Adrenal gland (tissue), 12 donors: Measurements from ENCODE around the gene LRRC4C. TPM values are rescaled to one million over a fixed set of nuclear protein-coding genes. Genes with fewer than 3 reads are reported as not detected.

Experiments used
- DNase-seq, 7 donors: peaks; one replicate each; pipeline ENCODE4 v3.0.0-alpha.2; 2019 to 2020
- H3K27ac ChIP-seq, 5 donors: fragments of 200-600 bp; sonication (generic) in 4 of 5; 1 replicate in 3 of 5; 2 replicates in 2 of 5; pipeline versions ENCODE4 v1.5.1 to v1.8.0; 2016 to 2020; ENCODE audit warnings: mild to moderate bottlenecking in 1 of 5
- H3K27me3 ChIP-seq: fragments of 200-600 bp; 2 replicates; pipeline ENCODE4 v1.8.0; 2021
- H3K36me3 ChIP-seq, 2 donors: fragments of 200-600 bp; replicated peaks in 1 of 2; 1 replicate in 1 of 2; 2 replicates in 1 of 2; pipeline versions ENCODE4 v1.5.1 to v1.8.0; 2018 to 2022
- H3K4me1 ChIP-seq, 2 donors: fragments of 200-600 bp; replicated peaks in 1 of 2; 1 replicate in 1 of 2; 2 replicates in 1 of 2; pipeline versions ENCODE4 v1.5.1 to v1.8.0; 2018 to 2021
- H3K4me3 ChIP-seq, 4 donors: fragments of 200-600 bp; sonication (generic) in 3 of 4; one replicate each; pipeline ENCODE4 v1.5.1; 2016 to 2018
- H3K9me3 ChIP-seq, 3 donors: fragments of 200-600 bp; sonication (generic) in 1 of 3; replicated peaks in 1 of 3; 1 replicate in 2 of 3; 2 replicates in 1 of 3; pipeline versions ENCODE4 v1.5.1 to v1.8.0; 2016 to 2021
- POLR2A ChIP-seq, 2 donors: fragments of 450-650 bp; IDR thresholded peaks; one replicate each; pipeline ENCODE4 v1.6.1; 2017; ENCODE audit warnings: antibody characterized with exemption in 2 of 2, mild to moderate bottlenecking in 2 of 2, moderate library complexity in 1 of 2
- WGBS, 4 donors: extraction: QIAGEN DNeasy Blood & Tissue Kit in 2 of 4; methylation state at CpG; one replicate each; pipeline versions ENCODE4 v1.1.5 to v1.1.7; 2013 to 2017; 5-methylcytosine and 5-hydroxymethylcytosine counted together
- intact Hi-C, 2 donors: fragments of 100-400 bp; cut with DNase I; formaldehyde crosslinking; loops; one replicate each; pipeline versions ENCODE4 v1.14.1 to v1.15.0; 2022 to 2023
- polyA plus RNA-seq, 3 donors: library from polyadenylated mRNA; stranded (reverse); fragments of 200-250 nt in 2 of 3; fragments of 350-450 nt in 1 of 3; fragmentation: Illumina TruSeq in 1 of 3; extraction: RNeasy Lipid Tissue Mini Kit (QIAGEN cat#74804) in 1 of 3; gene quantifications; one replicate each; pipeline ENCODE4 v1.2.3, GENCODE V29; 2013 to 2014
- total RNA-seq, 9 donors: library from RNA; depleted of rRNA in 4 of 9; stranded (reverse); fragments of >200 nt in 4 of 9; fragments of 120-200 nt in 1 of 9; fragmentation: NEBNext Ultra II Directional in 1 of 9; extraction: Animal tissue kit (Norgen Biotek cat#: 25700) in 1 of 9; gene quantifications; one replicate each; pipeline versions ENCODE4 v1.1.0 to v1.2.4, GENCODE V29; 2013 to 2023
- TF ChIP-seq, protein P1 (sequence below), 6 experiments: fragments of 450-650 bp in 4 of 6; fragments of 200-600 bp in 2 of 6; sonication (generic) in 1 of 6; IDR thresholded peaks; 1 replicate in 5 of 6; 2 replicates in 1 of 6; pipeline versions ENCODE4 v1.5.1 to v1.8.0; 2016 to 2021; ENCODE audit warnings: antibody characterized with exemption in 6 of 6, mild to moderate bottlenecking in 2 of 6, moderate library complexity in 1 of 6
- donor health status: healthy with polysubstance abuse.
- donor health status: Bipolar disorder and iron deficiency.
- donor health status: DM: yes; HTN: yes; CAD: no.
- donor health status: DM: no; HTN: no; CAD: no.
- donor health status: DM: no; HTN: no; CAD: no.
- donor health status: DM: yes; HTN: yes; CAD: no.

LRRC4C gene
- total and polyA plus RNA-seq, 12 donors = 1.0 to 10.6 (median 5.5) TPM

DNA sequence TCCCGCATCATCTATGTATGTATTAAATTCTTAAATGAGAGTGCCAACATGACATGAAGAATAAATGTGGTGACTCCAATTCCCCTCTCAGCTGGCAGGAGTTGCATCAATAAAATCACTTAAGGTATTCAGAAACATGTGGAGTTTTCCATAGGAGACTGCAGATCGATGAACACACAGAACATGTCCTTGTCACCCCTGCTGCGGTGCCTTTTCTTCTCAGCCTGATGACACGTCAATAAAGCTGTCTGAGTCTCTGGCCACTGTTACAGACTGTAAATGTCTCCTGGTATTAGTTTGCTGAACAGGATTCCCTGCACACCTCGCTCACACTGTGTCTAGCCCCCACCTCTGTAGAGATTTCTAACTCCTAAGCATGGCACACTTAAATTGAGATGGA lies 460.5 kb downstream of the LRRC4C start:
- Histone ChIP-seq H3K27me3 (no peaks in the 10 kb centered on the region), H3K4me1 (no peaks in the 10 kb centered on the region), H3K36me3 (no peaks in the 10 kb centered on the region), H3K9me3 (no peaks in the 10 kb centered on the region), H3K27ac (no peak overlapping the region), H3K4me3 (no peak overlapping the region)
- TF ChIP-seq POLR2A (IDR thresholded peaks at IDR 0.05) = no peak
- TF ChIP-seq, protein P1, sequence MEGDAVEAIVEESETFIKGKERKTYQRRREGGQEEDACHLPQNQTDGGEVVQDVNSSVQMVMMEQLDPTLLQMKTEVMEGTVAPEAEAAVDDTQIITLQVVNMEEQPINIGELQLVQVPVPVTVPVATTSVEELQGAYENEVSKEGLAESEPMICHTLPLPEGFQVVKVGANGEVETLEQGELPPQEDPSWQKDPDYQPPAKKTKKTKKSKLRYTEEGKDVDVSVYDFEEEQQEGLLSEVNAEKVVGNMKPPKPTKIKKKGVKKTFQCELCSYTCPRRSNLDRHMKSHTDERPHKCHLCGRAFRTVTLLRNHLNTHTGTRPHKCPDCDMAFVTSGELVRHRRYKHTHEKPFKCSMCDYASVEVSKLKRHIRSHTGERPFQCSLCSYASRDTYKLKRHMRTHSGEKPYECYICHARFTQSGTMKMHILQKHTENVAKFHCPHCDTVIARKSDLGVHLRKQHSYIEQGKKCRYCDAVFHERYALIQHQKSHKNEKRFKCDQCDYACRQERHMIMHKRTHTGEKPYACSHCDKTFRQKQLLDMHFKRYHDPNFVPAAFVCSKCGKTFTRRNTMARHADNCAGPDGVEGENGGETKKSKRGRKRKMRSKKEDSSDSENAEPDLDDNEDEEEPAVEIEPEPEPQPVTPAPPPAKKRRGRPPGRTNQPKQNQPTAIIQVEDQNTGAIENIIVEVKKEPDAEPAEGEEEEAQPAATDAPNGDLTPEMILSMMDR (IDR thresholded peaks at IDR 0.05) = no peak
- 85 to 89% (median 86%) methylated on average over 5 of the region's 5 CpGs for WGBS, 4 donors
- intact Hi-C loops = no loop called here
- no peak for DNase-seq

DNA sequence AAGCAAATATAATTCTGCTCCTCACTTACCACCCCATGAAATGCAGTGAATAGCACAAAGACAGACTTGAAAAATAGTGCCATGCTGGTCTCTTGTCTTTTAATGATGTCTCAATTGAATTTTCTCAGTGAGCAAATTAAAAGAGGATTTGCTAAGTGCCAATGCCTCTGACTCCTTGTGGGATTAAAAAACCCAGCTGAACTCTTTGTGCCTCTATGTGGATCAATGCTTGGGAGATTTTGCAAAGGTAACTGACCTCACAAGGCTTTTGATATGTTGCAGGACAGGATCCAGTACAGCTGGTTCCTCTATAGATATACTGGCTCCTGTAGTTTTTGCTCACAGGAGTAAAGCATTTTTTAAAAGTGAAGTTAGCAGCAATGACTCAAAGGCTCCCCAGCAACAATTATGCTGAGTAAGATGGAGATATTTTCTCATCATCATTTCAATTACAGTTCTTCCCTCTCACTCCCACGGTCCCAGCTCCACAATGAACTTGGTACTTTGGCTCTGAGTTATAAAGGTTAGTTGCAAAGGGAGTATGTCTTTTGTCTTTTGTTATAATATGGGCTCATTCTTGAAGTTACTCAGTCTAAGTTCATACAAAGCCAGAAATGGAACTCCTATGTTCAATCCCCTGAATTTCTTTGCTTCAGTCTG lies 471.5 kb downstream of the LRRC4C start:
- intact Hi-C loops = no loop called here
- no peak overlapping the region for H3K27ac ChIP-seq
- DNase-seq = no peak
- no peak overlapping the region for H3K4me3 ChIP-seq
- H3K4me1 ChIP-seq = no peaks in the 10 kb centered on the region
- H3K27me3 ChIP-seq = no peaks in the 10 kb centered on the region
- H3K9me3 ChIP-seq = no peaks in the 10 kb centered on the region
- no peak for TF ChIP-seq POLR2A (IDR thresholded peaks at IDR 0.05)
- TF ChIP-seq, protein P1 (IDR thresholded peaks at IDR 0.05) = no peak
- WGBS, 4 donors = 58 to 76% (median 71%) methylated on average over 1 of the region's 1 CpG
- no peaks in the 10 kb centered on the region for H3K36me3 ChIP-seq

DNA sequence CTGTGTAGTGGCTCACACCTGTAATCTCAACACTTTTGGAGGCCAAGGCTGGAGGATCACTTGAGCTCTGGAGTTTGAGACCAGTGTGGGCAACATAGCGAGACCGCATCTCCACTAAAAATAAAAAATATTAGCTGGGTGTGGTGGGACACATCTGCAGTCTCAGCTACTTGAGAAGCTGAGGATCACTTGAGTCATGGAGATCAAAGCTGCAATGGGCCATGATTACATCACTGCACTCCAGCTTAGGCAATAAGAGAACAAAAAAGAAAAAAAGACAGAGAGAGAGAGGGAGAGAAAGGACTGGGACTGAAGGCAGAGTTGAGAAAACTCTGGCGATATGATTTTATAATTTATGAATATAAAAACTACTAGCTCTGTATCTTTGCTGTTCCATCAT lies 473.1 kb downstream of the LRRC4C start:
- no peak for TF ChIP-seq POLR2A (IDR thresholded peaks at IDR 0.05)
- TF ChIP-seq, protein P1 (IDR thresholded peaks at IDR 0.05) = no peak
- 89 to 94% (median 90%) methylated on average over 3 of the region's 3 CpGs for WGBS, 4 donors
- intact Hi-C loops = no loop called here

DNA sequence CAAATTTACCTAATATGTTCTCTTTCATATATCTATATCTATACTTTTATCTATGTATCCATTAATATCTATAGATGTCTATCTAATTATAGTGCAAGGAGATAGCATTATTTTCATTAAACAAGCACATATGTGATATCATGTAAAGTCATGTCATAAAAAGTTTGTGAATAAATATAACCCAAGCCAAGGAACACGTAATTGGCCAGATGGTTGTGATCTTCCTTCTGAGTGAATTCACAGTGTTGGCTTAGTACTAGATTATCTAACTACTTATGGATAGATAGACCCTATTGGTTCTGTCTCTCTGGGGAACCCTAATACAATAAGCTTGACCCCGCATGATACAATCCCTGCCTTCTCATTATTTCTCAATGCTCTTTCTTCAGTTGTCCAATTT lies 484.4 kb downstream of the LRRC4C start:
- Histone ChIP-seq H3K36me3 (no peaks in the 10 kb centered on the region), H3K27ac (no peak overlapping the region), H3K27me3 (no peaks in the 10 kb centered on the region), H3K4me1 (no peaks in the 10 kb centered on the region), H3K4me3 (no peak overlapping the region), H3K9me3 (no peaks in the 10 kb centered on the region)
- TF ChIP-seq, protein P1 (IDR thresholded peaks at IDR 0.05) = no peak
- TF ChIP-seq POLR2A (IDR thresholded peaks at IDR 0.05) = no peak
- no peak for DNase-seq
- intact Hi-C loops = no loop called here
- WGBS, 4 donors = 85 to 88% (median 86%) methylated on average over 2 of the region's 2 CpGs

More for the DNA sequence above, 473.1 kb downstream of the LRRC4C start:
- no peaks in the 10 kb centered on the region for H3K27me3 ChIP-seq
- H3K36me3 ChIP-seq = no peaks in the 10 kb centered on the region
- no peaks in the 10 kb centered on the region for H3K9me3 ChIP-seq
- H3K4me3 ChIP-seq = no peak overlapping the region
- H3K27ac ChIP-seq = no peak overlapping the region
- H3K4me1 ChIP-seq = no peaks in the 10 kb centered on the region
- no peak for DNase-seq
